ENCODE measurements around the gene COIL.

DNA sequence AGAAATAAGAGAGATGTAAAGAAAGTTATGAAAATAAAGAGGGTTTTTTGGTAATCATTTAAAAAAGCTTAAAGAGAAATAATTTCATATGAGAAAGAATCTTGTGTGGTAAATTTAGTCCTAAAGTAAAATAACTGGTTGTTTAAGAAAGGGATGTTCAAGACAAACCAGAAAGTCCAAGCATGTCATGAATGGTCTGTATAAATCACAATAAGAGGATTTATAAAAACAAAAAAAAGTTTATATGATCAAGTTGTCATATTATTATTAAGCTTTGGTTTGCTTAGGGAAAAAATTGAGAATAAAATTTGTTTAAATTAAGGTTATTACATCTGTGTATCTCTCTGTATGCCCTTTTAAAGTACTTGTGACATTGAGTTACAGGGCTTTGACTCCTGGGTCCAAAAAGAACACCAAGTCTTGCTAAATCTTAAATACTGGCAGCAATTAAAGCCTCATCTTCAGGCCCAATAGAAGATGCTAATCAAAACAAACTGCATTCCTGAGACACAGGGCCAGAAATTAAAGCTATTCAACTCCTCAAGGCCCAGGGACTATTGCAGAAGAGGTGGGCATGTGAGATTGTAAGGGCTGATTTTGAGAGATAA, 31.4 kb downstream of the COIL start:
- TF ChIP-seq, protein P1, sequence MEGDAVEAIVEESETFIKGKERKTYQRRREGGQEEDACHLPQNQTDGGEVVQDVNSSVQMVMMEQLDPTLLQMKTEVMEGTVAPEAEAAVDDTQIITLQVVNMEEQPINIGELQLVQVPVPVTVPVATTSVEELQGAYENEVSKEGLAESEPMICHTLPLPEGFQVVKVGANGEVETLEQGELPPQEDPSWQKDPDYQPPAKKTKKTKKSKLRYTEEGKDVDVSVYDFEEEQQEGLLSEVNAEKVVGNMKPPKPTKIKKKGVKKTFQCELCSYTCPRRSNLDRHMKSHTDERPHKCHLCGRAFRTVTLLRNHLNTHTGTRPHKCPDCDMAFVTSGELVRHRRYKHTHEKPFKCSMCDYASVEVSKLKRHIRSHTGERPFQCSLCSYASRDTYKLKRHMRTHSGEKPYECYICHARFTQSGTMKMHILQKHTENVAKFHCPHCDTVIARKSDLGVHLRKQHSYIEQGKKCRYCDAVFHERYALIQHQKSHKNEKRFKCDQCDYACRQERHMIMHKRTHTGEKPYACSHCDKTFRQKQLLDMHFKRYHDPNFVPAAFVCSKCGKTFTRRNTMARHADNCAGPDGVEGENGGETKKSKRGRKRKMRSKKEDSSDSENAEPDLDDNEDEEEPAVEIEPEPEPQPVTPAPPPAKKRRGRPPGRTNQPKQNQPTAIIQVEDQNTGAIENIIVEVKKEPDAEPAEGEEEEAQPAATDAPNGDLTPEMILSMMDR (IDR thresholded peaks at IDR 0.05 in 4 of 5, conservative IDR thresholded peaks at IDR 0.05 in 1 of 5): no peak
- no peak for TF ChIP-seq POLR2A (IDR thresholded peaks at IDR 0.05)

Data from gastrocnemius medialis (tissue), 4 donors.